B cell (primary cell): ENCODE results near the gene OLIG3. TPM values are rescaled to one million over a fixed set of nuclear protein-coding genes. Genes with fewer than 3 reads are reported as not detected.

Experiments
- ATAC-seq: fragments of 200-7000 bp; cut with Tn5 transposase; one replicate; pipeline ENCODE4 v1.10.0; 2021; ENCODE audit warnings: low read depth, mild to moderate bottlenecking, moderate number of reproducible peaks, moderate library complexity
- CTCF ChIA-PET: fragments of 350-600 bp; sonication (Branson Sonifier 250); formaldehyde crosslinking; loops from one replicate; lab custom pipeline; 2021; ENCODE audit warnings: antibody characterized with exemption, inconsistent platforms; lab: Charles Lee
- POLR2A ChIA-PET: fragments of 350-600 bp; sonication (Branson Sonifier 250); formaldehyde crosslinking; loops from one replicate; lab custom pipeline; 2021; ENCODE audit warnings: antibody characterized with exemption; lab: Charles Lee
- DNase-seq: peaks from one replicate; pipeline ENCODE4 v3.0.0; 2013
- H2AFZ ChIP-seq: 2 replicates; pipeline ENCODE4 v1.6.1; 2012; ENCODE audit warnings: mild to moderate bottlenecking, low read depth, low read length; ENCODE audit not compliant: insufficient read depth, poor library complexity, severe bottlenecking
- H3K27ac ChIP-seq, 2 donors: 1 replicate in 1 of 2; 2 replicates in 1 of 2; pipeline ENCODE4 v1.5.1; 2012 to 2013; ENCODE audit warnings: low read length in 2 of 2, mild to moderate bottlenecking in 2 of 2, moderate library complexity in 1 of 2
- H3K27me3 ChIP-seq, 4 experiments: fragments of 200-600 bp in 1 of 4; sonication (generic) in 1 of 4; replicated peaks in 1 of 4; 1 replicate in 2 of 4; 2 replicates in 2 of 4; pipeline versions ENCODE4 v1.6.1 to v1.7.0; 2013 to 2016; ENCODE audit warnings: low read length in 3 of 4, mild to moderate bottlenecking in 2 of 4, mixed read lengths in 1 of 4, moderate library complexity in 1 of 4; ENCODE audit not compliant: insufficient read depth in 4 of 4, control insufficient read depth in 3 of 4; ENCODE audit errors: control extremely low read depth in 1 of 4
- H3K36me3 ChIP-seq, 2 experiments: replicated peaks in 1 of 2; 1 replicate in 1 of 2; 2 replicates in 1 of 2; pipeline versions ENCODE4 v1.6.1 to v1.7.1; 2013; ENCODE audit warnings: low read length in 1 of 2; ENCODE audit not compliant: insufficient read depth in 2 of 2, control insufficient read depth in 1 of 2; ENCODE audit errors: control extremely low read depth in 1 of 2, extremely low read depth in 1 of 2
- H3K4me1 ChIP-seq, 2 donors: fragments of 200-600 bp in 1 of 2; sonication (generic) in 1 of 2; 1 replicate in 1 of 2; 2 replicates in 1 of 2; pipeline versions ENCODE4 v1.5.1 to v1.6.1; 2013 to 2017; ENCODE audit warnings: low read length in 2 of 2; ENCODE audit not compliant: control insufficient read depth in 2 of 2, insufficient read depth in 2 of 2
- H3K4me2 ChIP-seq: replicated peaks from 2 replicates; pipeline ENCODE3; 2012; ENCODE audit warnings: mild to moderate bottlenecking, low read depth, low read length; ENCODE audit not compliant: poor library complexity, severe bottlenecking
- H3K4me3 ChIP-seq, 5 experiments: fragments of 200-600 bp in 1 of 5; sonication (generic) in 1 of 5; 1 replicate in 3 of 5; 2 replicates in 2 of 5; pipeline versions ENCODE4 v1.5.1 to v1.7.0; 2011 to 2016; ENCODE audit warnings: low read length in 4 of 5, mild to moderate bottlenecking in 4 of 5, low read depth in 2 of 5, control low read depth in 1 of 5, moderate library complexity in 1 of 5; ENCODE audit not compliant: insufficient read depth in 1 of 5; ENCODE audit errors: control extremely low read depth in 1 of 5, extremely low read depth in 1 of 5
- H3K79me2 ChIP-seq: fragments of 200-600 bp; sonication (generic); one replicate; pipeline ENCODE4 v1.6.0; 2016; ENCODE audit warnings: low read length; ENCODE audit not compliant: control insufficient read depth, insufficient read depth
- H3K9ac ChIP-seq: fragments of 200-600 bp; sonication (generic); 2 replicates; pipeline ENCODE4 v1.6.1; 2017; ENCODE audit warnings: mild to moderate bottlenecking, low read length, moderate library complexity
- H3K9me3 ChIP-seq, 3 donors: one replicate each; pipeline versions ENCODE4 v1.6.1 to v1.7.1; 2013; ENCODE audit warnings: low read length in 2 of 3; ENCODE audit not compliant: control insufficient read depth in 2 of 3, insufficient read depth in 1 of 3; ENCODE audit errors: control extremely low read depth in 1 of 3
- H4K20me1 ChIP-seq: 2 replicates; pipeline ENCODE4 v1.6.0; 2012; ENCODE audit warnings: mild to moderate bottlenecking, low read length; ENCODE audit not compliant: insufficient read depth, control insufficient read depth, poor library complexity, severe bottlenecking
- H3K27ac Mint-ChIP-seq: one replicate; pipeline ENCODE4 v1.8.0; 2021; ENCODE audit warnings: mixed read lengths
- H3K27me3 Mint-ChIP-seq: one replicate; pipeline ENCODE4 v1.8.0; 2021; ENCODE audit warnings: mixed read lengths
- H3K4me1 Mint-ChIP-seq: one replicate; pipeline ENCODE4 v1.8.0; 2021; ENCODE audit warnings: mixed read lengths
- H3K4me3 Mint-ChIP-seq: one replicate; pipeline ENCODE4 v1.8.0; 2021; ENCODE audit warnings: mixed read lengths
- H3K9me3 Mint-ChIP-seq: one replicate; pipeline ENCODE4 v1.8.0; 2022; ENCODE audit warnings: mixed read lengths; ENCODE audit not compliant: insufficient read depth
- EZH2 ChIP-seq: IDR thresholded peaks from 2 replicates; pipeline ENCODE4 v1.6.1; 2012; ENCODE audit warnings: borderline replicate concordance, low read depth, mild to moderate bottlenecking, moderate library complexity, low read length; ENCODE audit not compliant: insufficient read depth, poor library complexity, severe bottlenecking
- WGBS: methylation state at CpG from one replicate; pipeline ENCODE4 v1.1.5; 2013; ENCODE audit warnings: missing lambda C conversion rate; ENCODE audit not compliant: insufficient coverage; 5-methylcytosine and 5-hydroxymethylcytosine counted together
- intact Hi-C: fragments of 100-400 bp; cut with micrococcal nuclease; formaldehyde crosslinking; loops from one replicate; pipeline ENCODE4 v1.10.0; 2022
- polyA plus RNA-seq: library from polyadenylated mRNA; depleted of rRNA; stranded (reverse); fragments of >200 nt; gene quantifications from 2 replicates; pipeline ENCODE4 v1.2.3, GENCODE V29; 2012
- total RNA-seq, 2 donors: library from RNA; stranded (reverse); fragments of 120-200 nt in 1 of 2; gene quantifications; 1 replicate in 1 of 2; 2 replicates in 1 of 2; pipeline versions ENCODE4 v1.2.3 to v1.2.4, GENCODE V29; 2013 to 2022
- TF ChIP-seq, protein P1 (sequence below): fragments of 200-600 bp; IDR thresholded peaks from one replicate; pipeline ENCODE4 v1.8.0; 2022; ENCODE audit warnings: antibody characterized with exemption, mild to moderate bottlenecking

The OLIG3 gene
- total and polyA plus RNA-seq, 2 donors (not counting 1 experiment from before 2014, with no cell fraction given): not detected

DNA sequence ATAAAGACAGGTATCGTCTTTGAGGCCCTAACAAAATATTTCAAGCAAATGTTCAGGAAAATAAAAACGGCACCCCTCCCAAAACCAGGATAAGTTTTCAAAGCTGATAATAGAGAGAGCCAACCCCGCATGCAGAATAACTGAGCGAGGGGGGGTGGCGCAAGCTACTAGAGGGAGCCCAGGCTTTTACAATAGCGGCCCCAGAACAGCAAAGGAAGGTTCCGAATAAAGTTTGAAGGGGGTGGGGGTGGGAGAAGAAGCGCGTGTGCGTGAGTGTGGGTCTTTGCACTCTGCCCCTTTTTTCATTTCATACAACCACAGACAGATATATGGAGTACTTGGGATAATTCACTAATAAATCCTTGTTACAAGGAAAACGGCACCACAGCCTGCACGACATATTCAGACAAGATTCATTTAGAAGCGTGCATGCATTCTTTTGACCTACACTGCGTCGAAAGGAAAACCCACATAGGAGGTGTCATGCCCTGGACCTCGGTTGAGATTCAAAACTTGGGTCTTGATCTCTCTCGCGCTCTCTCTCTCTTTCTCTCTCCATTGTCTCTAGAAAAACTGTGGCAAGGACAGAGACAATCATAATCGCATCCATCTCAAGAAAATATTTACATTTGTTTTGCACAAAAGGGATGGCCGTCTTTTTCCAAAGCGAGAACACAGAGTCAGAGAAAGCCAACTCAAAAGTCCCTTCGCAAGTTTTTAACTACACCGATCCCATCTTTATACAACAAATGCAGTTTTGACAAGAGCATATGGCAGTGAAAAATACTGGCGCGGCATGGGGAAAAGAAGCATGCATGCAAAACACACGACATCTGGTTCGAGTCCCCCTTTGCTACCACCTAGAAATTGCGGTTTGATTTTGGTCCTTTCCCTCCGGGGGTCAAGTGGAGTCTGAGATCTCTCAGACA lies 1.6 kb downstream of the OLIG3 start:
- H3K4me3 Mint-ChIP-seq: peak overlapping the region; percentile 44
- TF ChIP-seq EZH2: no peak
- TF ChIP-seq, protein P1, sequence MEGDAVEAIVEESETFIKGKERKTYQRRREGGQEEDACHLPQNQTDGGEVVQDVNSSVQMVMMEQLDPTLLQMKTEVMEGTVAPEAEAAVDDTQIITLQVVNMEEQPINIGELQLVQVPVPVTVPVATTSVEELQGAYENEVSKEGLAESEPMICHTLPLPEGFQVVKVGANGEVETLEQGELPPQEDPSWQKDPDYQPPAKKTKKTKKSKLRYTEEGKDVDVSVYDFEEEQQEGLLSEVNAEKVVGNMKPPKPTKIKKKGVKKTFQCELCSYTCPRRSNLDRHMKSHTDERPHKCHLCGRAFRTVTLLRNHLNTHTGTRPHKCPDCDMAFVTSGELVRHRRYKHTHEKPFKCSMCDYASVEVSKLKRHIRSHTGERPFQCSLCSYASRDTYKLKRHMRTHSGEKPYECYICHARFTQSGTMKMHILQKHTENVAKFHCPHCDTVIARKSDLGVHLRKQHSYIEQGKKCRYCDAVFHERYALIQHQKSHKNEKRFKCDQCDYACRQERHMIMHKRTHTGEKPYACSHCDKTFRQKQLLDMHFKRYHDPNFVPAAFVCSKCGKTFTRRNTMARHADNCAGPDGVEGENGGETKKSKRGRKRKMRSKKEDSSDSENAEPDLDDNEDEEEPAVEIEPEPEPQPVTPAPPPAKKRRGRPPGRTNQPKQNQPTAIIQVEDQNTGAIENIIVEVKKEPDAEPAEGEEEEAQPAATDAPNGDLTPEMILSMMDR: no peak
- H3K79me2 ChIP-seq: no peaks in the 10 kb centered on the region
- peaks cover 77 to 85% of the 10 kb centered on the region in 2 donors for H3K4me1 ChIP-seq
- peaks cover 8 to 99% (median 91%) of the 10 kb centered on the region in 4 experiments for H3K27me3 ChIP-seq
- CTCF ChIA-PET: interaction anchor here (1.6 kb wide), 1 partner anchor 150 kb away, joined by 4 read pairs; no protein-coding TSS in a partner anchor
- ATAC-seq: no peak
- peak overlapping the region; percentile 21 for H3K27ac Mint-ChIP-seq
- intact Hi-C loops: loop anchor here (5.0 kb wide), 1 partner anchor 415 kb away; no protein-coding TSS in a partner anchor
- H3K4me3 ChIP-seq: no peak overlapping the region
- peaks cover 0 to 81% (median 27%) of the 10 kb centered on the region in 3 donors for H3K9me3 ChIP-seq
- POLR2A ChIA-PET: no interaction called here
- H3K9ac ChIP-seq: peak overlapping the region; percentile 15
- no peak overlapping the region for H2AFZ ChIP-seq
- H3K9me3 Mint-ChIP-seq: no peaks in the 10 kb centered on the region
- DNase-seq: peak; percentile 53
- 19% methylated on average over 22 of the region's 29 CpGs for WGBS
- H3K4me1 Mint-ChIP-seq: peaks cover 68% of the 10 kb centered on the region
- H3K27ac ChIP-seq: no peak overlapping the region
- peak overlapping the region; percentile 63 for H3K4me2 ChIP-seq
- no peaks in the 10 kb centered on the region for H3K36me3 ChIP-seq
- no peaks in the 10 kb centered on the region for H4K20me1 ChIP-seq
- H3K27me3 Mint-ChIP-seq: peaks cover 76% of the 10 kb centered on the region
